Adipose tissue (tissue), 3 donors: ENCODE measurements around the gene BICDL1. TPM values are rescaled to one million over a fixed set of nuclear protein-coding genes. Genes with fewer than 3 reads are reported as not detected.

Experiments
- H3K27ac ChIP-seq: one replicate; pipeline ENCODE4 v1.5.1; 2013; ENCODE audit warnings: low read depth, low read length
- WGBS, 3 donors: extraction: QIAGEN DNeasy Blood & Tissue Kit; methylation state at CpG; one replicate each; pipeline ENCODE4 v1.1.7; 2013; 5-methylcytosine and 5-hydroxymethylcytosine counted together
- polyA plus RNA-seq, 3 donors: library from polyadenylated mRNA; stranded (reverse); fragments of 200-250 nt; gene quantifications; one replicate each; pipeline ENCODE4 v1.2.3, GENCODE V29; 2013
- donor health status: healthy with polysubstance abuse.
- donor health status: Bipolar disorder and iron deficiency.
- donor health status: healthy.

Gene BICDL1
- polyA plus RNA-seq, 3 donors: 2.4 to 7.4 (median 6.0) TPM

DNA sequence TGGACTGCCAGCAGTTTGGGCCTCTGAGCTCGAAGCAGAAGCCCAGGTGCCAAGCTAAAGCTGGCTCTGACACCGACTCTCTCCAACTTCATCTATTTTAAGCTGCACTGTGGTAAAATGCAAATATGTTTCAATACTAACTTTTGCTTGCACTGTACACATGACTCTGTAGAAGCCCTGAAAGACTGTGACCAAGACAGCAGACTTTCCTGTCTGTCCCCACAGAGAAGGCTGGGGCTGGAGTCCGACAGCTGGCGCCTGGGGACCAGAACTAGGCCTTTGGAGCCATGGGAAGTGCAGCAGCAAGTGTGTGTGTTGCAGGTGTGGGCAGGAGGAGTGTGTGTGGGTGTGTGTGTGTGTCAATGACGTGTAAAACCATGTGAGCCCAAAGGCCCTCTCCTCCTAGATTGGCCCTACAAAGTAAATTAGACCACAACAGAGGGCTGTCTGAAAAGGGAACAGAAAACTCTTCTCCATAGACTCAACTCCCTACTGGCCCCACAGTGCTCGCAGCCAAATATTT lies 143.9 kb downstream of the BICDL1 start:
- 73 to 94% (median 91%) methylated on average over 6 of the region's 6 CpGs for WGBS, 3 donors
- no peak overlapping the region for H3K27ac ChIP-seq

GRCh38 chr12:120134307-120134980 lies 145.4 kb downstream of the BICDL1 start:
- 96 to 97% (median 97%) methylated on average over 20 of the region's 20 CpGs for WGBS, 3 donors
- H3K27ac ChIP-seq: no peak overlapping the region

DNA sequence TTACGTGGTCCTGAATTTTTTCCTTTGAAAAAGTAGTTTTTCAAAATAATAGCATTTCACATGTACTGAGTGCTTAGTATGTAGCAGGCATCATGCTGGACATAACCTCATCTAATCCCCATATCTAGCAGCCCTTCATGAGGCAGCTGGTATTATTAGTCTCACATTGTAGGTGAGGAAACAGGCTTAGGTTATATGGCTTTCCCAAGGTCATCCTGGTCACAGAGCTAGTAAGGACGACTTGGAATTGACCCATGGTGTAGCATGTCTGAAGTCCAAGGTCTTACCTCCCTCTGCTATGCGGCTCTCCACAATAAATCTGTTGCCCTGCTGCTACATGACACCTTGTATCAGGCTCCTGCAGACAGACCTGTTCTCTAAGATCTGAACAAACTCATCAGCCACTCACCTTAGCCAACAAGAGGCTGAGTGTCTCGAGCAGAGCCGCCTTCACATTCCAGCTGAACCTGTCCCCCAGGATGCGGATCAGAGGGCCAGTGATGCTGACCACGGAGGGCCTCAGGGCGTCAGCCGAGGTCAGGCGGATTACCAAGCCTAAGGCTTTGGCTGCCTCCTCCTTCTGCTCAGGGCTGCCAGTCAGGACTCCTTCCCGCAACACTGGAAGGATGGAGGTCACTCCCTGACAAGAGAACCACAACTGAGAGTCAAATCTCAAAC lies 147.2 kb downstream of the BICDL1 start:
- 81 to 95% (median 92%) methylated on average over 11 of the region's 11 CpGs for WGBS, 3 donors
- H3K27ac ChIP-seq: no peak overlapping the region

GRCh38 chr12:120137833-120138232 lies 148.8 kb downstream of the BICDL1 start:
- 85 to 93% (median 93%) methylated on average over 11 of the region's 11 CpGs for WGBS, 3 donors
- H3K27ac ChIP-seq: no peak overlapping the region

- H3K27ac ChIP-seq: no peak overlapping the region
- WGBS, 3 donors: 83 to 95% (median 85%) methylated on average over 9 of the region's 9 CpGs
Measured at GRCh38 chr12:120138366-120138765, 149.3 kb downstream of the BICDL1 start.

GRCh38 chr12:120139958-120140357 lies 150.9 kb downstream of the BICDL1 start:
- no peak overlapping the region for H3K27ac ChIP-seq
- 78 to 84% (median 78%) methylated on average over 5 of the region's 5 CpGs for WGBS, 3 donors

- WGBS, 3 donors: 91 to 94% (median 92%) methylated on average over 9 of the region's 9 CpGs
- H3K27ac ChIP-seq: no peak overlapping the region
Measured at GRCh38 chr12:120140603-120141002, 151.6 kb downstream of the BICDL1 start.

- WGBS, 3 donors: 85 to 94% (median 91%) methylated on average over 6 of the region's 6 CpGs
Measured at GRCh38 chr12:120141336-120141735, 152.3 kb downstream of the BICDL1 start.

DNA sequence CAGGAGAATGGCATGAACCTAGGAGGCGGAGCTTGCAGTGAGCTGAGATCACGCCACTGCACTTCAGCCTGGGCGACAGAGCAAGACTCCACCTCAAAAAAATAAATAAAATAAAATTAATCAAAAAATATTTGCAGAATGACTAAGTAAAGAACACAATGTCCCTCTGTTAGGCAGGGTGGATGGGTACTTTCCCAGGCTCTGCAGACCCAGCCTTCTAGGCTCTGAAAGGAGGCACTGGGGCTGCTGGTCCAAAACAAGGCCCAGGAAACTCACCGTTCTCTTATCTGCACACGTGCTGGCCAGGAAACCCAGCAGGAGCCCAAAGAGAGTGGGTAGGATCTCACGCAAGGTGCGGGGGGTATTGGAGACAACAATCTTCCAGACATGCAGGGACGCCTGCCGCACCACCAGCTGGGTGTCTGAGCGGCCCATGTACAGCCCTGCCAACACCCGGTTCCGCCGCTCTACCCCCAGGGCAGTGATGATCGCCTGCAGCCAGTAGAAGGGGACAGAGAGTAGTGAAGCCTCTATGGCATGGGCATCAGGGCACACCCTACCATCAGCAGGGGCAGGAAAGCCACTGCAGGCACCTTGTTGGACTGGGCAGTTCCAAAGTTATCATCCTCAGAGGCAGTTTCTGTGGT lies 153.3 kb downstream of the BICDL1 start:
- 94 to 97% (median 94%) methylated on average over 14 of the region's 14 CpGs for WGBS, 3 donors
- H3K27ac ChIP-seq: no peak overlapping the region

More at GRCh38 chr12:120141336-120141735, 152.3 kb downstream of the BICDL1 start:
- H3K27ac ChIP-seq: no peak overlapping the region

Other genes starting within 250 kb of the BICDL1 start
- gene CIT, start 111.9 kb upstream of the BICDL1 start, polyA plus RNA-seq: under 1 TPM; 0.45 to 0.86 (median 0.67) TPM
- 10 to 100 TPM; 13.1 to 33.0 (median 32.4) TPM for gene RAB35, start 127.5 kb downstream of the BICDL1 start, polyA plus RNA-seq
- gene GCN1, start 205.5 kb downstream of the BICDL1 start, polyA plus RNA-seq: 10 to 100 TPM; 14.6 to 30.5 (median 19.1) TPM
- gene RPLP0, start 211.9 kb downstream of the BICDL1 start, polyA plus RNA-seq: 1,000 to 10,000 TPM; 3,544 to 4,823 (median 4,317) TPM